ENCODE data around the gene RERE.

GRCh38 chr1:8590721-8591351 is 226.6 kb downstream of the RERE start:
- TF ChIP-seq CTCF (tag by site-specific recombination; IDR thresholded peaks at IDR 0.05) (no peak), PRDM10 (tag by site-specific recombination; IDR thresholded peaks at IDR 0.05) (no peak), ZNF423 (tag by site-specific recombination; IDR thresholded peaks at IDR 0.05) (no peak), ZNF623 (tag by site-specific recombination; IDR thresholded peaks at IDR 0.05) (no peak), ZBTB48 (tag by site-specific recombination; IDR thresholded peaks at IDR 0.05) (no peak)

Data from HEK293 (cell line).